ENCODE results near the gene DPM3.

- TF ChIP-seq REST (IDR thresholded peaks at IDR 0.05; ENCODE audit: insufficient read depth in 1 of 2, low read depth in 2 of 2, low read length in 2 of 2) (no peak), FOXP2 (optimal IDR thresholded peaks at IDR 0.05; ENCODE audit: borderline replicate concordance, extremely low read depth, extremely low read length, insufficient read depth) (no peak), TAF1 (IDR thresholded peaks at IDR 0.05; ENCODE audit: borderline replicate concordance, insufficient read depth, low read length) (no peak), POLR2AphosphoS5 (IDR thresholded peaks at IDR 0.05; ENCODE audit: low read depth, low read length) (no peak)
These were observed 35.1 kb upstream of the DPM3 start for GRCh38 chr1:155175281-155175926.

Measured in PFSK-1 (cell line).